HG02798 (cell line): Measurements from ENCODE around the gene RGL1.
"Not testable (repeated sequence)": the region's sequence is repeated elsewhere in the genome, so short reads cannot be mapped to it uniquely, and the experiment has no call there.

Experiments used
- ATAC-seq: cut with Tn5 transposase; IDR thresholded peaks from one replicate; pipeline ENCODE4 v1.9.1; 2021; ENCODE audit warnings: mild to moderate bottlenecking; ENCODE audit not compliant: unreplicated experiment, poor library complexity

RGL1 gene

DNA sequence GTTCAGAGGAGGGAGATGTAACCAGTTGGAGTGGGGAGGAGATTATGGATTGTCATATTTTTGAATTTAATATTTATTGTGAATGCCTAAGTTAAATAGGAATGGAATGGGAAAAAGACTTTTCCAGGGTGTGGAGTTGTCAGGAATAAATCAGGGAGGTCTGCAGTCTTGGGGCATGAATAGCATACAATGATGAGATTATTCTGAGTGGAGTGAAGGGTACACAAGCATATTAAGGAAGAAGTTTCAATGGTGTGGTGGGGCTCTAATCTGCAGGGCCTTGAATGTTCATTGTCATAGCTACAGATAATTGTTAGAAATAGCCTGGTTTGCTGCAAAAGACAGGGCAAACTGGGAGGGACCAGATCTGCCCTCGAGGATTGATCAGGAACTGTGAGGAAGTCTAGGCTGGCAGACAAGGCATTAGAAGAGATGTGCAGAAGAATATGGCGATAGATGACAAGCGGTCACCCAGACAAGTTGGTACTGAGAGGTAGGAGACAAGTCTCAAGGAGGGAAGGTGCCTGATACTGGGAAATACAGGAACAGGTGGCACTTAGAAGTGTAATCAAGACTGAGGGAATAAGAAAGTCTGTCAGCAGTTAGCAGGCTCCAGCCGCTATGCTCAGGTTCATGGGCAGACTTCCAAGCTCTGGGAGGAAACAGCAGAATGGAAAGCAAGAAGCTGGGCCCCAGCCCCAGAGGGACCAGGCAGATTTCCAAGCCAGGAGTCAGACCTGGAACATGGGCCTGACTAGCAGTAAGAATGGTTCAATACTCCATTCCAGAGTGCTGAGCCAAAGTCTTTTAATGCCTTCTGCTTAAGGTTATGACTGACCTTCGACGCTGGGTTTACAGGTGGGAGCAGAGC is 20.9 kb upstream of the RGL1 start:
- no peak for ATAC-seq

- ATAC-seq, result not testable (repeated sequence)
These were observed 19.0 kb upstream of the RGL1 start for GRCh38 chr1:183785921-183786320.

DNA sequence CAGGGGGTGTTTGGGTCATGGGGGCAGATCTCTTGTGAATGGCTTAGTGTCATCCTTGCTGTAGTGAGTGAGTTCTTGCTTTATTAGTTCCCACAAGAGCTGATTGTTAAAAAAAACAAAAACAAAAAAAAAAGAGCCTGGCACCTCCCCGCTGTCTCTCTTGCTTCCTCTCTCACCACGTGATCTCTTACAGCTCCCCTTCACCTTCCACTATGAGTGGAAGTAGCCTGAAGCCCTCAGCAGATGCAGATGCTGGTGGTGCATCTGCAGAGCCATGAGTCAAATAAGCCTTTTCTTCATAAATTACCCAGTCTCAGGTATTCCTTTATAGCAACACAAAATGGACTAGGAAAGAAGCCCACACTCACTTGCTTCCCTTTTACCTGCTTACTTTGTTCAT is 17.2 kb upstream of the RGL1 start:
- ATAC-seq, result no peak

- ATAC-seq, result no peak
These were observed 13.6 kb upstream of the RGL1 start for GRCh38 chr1:183791319-183791718.

DNA sequence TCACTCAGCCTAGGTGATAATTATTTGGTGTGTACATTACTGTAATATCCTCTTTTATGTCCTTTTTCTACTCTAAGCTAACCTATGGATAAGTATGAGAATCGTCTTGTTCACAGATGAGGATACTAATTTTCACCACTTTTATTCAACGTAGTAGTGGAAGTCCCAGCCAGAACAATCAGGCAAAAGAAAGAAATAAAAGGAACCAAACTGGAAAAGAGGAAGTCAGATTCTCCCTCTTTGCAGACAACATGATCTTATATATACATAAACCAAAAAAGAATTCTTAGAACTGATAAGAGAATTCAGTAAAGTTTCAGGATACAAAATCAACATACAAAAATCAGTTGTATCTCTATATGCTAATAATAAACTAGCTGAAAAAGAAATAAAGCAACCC is 12.6 kb upstream of the RGL1 start:
- ATAC-seq, result no peak

GRCh38 chr1:183794088-183794487 is 10.8 kb upstream of the RGL1 start:
- ATAC-seq, result no peak

DNA sequence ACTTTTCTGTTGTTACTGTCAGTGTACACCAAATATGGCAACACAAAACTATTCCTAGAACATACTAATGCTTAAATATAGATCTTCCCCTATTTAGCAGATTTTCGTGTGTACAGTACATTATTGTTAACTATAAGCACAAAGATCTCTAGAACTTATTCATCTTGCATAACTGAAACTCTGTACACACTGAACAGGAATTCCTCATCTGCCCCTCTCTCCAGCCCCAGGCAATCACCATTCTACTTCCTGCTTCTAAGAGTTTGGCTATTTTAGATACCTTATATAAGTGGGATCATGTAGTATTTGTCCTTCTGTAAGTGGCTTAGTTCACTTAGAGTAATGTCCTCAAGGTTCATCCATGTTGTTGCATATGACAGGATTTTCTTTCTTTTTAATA is 4.5 kb upstream of the RGL1 start:
- ATAC-seq, result no peak

DNA sequence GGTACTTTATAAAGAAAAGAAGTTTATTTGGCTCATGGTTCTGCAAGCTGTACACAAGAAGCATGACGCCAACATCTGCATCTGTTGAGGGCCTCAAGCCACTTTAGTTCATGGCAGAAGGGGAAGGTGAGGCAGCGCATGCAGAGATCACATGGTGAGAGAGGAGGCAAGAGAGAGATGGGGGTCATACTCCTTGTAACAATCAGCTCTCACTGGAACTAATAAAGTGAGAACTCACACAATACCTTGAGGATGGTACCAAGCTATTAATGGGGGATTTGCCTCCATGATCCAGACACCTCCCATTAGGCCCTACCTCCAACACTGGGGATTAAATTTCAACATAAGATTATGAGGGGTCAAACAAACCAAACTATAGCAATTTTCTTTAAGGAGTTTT is 3.3 kb upstream of the RGL1 start:
- no peak for ATAC-seq

GRCh38 chr1:183804387-183804786 is 533 bp upstream of the RGL1 start:
- ATAC-seq, result no peak

DNA sequence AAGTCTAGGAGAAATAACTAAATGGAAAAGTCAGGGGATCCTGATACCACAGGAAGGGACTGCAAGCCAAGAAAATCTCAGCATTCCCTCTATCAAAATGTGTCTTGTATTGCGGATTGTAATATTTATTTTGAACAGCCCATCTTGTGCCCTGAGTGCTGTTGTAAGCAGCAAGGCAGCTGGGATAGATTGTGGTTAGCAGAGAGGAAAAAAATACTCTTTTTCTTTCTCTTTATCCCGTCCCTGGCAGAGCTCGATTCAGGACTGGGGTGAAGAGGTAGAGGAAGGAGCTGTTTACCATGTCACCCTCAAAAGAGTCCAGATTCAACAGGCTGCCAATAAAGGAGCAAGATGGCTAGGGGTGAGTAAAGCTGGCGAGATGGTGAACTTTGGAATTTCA is 1.2 kb downstream of the RGL1 start:
- no peak for ATAC-seq

- no peak for ATAC-seq
These were observed 1.8 kb downstream of the RGL1 start for GRCh38 chr1:183806675-183807074.

DNA sequence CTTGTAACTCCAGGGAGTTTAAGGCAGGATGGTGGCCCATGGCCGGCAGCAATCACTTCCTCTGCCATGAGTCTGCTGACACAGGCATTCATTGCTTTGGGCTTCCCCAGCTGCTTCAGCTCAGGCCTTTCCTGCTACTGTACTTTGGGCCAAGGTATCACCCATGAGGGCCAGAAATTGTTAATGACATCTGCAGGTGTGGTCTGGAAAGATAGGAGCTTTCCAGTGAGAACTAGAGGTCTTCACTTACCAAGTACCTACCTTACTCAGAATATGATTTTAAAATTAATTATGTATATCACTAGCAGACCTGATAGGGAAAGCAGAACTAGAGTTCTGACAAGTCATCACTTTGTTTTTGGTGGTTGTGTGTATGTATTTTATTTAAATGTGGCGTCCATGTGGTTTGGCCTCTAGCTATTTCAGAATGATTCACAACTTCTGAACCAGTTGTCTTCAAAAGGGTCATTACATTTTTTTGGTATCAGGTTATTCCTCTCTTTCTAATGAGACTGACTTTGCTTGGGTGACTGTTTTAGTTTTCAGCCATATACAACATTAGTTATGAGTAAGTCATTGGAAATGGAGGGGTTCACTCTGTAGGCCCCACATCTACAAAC is 2.7 kb downstream of the RGL1 start:
- peak; percentile 59 for ATAC-seq

DNA sequence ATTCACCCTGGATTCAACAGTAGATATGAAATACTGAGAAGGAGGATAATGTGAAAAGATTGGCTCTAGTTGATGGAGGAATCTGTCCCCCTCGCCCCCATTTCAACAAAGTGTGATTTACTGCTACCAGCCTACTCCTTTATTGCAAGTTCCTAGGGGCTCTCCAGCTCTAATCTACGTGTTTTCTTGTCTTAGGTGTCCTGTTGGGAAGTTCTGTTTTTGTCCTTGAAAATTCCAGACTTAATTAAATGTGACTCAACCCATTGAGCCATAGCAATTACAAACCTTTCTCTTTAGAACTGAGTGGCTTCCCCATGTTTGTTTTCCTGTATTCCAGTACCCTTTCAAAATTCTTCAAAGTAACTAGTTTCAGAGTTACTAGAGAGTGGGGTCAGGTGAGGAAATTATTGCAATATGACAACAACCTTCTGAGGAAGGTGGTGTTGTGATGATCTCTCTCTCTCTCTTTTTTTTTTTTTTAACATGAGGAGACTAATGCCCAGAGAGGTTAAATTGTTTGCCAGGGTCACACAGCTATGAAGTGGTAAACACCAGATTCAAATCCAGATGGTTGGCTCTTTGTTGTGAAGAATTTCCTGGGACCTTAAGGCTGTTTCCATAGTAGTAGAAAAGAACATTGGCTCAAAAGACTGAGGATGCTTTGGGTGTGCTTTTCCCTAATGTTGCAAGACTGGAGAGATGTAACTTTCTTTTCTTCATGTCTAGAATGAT is 3.5 kb downstream of the RGL1 start:
- no peak for ATAC-seq

DNA sequence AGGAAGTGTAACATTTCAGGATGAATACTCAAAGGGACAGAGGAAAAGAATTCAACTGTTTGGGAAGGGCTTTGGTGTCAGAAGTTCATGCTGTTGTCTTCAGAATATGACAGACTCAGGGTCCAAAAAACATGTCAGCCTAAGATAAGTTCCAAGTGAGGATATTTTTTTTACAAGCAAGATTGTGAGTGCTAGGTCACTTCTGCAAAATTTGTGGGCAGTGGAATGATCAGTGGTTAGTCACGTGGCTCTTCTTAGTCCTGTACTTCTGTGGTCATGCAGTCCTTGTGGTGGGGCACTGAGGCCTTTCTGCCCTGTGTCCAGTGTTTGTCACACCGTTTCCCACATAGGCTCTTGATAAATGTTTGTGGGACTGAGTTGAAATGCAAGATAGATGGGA is 5.2 kb downstream of the RGL1 start:
- no peak for ATAC-seq

DNA sequence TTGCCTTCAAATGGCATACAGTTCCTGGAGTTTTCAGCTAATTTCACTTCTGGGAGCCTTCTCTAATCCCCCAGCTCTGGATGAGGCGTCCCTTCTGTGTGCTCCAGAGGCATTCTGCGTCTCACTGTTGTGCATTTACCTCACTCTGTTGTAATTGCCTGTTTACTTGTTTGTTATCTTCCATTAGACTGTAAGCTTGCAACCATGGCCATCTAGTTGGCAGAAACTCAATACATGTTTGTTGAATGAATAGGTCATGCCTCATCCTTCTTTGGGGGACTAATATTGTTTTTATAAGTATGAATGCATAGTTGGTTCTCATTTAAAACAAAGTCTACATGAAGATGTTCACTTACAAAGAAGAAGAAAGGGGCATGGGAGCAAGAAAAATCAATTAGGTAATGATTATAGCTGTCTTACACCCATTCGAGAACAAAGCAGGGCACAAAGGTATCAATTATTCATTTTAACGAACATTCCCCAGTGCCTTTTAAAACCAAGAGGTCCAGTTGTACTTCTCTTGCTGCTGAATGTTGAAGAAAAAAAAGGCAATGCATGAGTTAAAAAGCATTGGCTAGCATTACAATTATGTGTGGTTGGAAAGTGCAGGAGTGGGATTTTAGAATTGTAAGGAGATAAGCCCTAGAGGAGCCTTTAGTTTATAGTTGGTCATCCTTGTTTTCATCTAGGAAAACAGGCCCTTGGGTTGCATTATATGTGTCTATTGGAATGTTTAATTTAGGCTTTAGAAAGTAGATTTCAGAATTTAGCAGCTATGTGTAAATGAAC is 6.0 kb downstream of the RGL1 start:
- no peak for ATAC-seq

GRCh38 chr1:183812128-183812527 is 7.2 kb downstream of the RGL1 start:
- ATAC-seq, result no peak

- no peak for ATAC-seq
These were observed 8.0 kb downstream of the RGL1 start for GRCh38 chr1:183812686-183813569.

GRCh38 chr1:183814121-183814681 is 9.3 kb downstream of the RGL1 start:
- ATAC-seq, result no peak

GRCh38 chr1:183816110-183816509 is 11.2 kb downstream of the RGL1 start:
- ATAC-seq, result no peak
